ENCODE measurements around the gene CADM4.
"Not testable (repeated sequence)": the region's sequence is repeated elsewhere in the genome, so short reads cannot be mapped to it uniquely, and the experiment has no call there.

CADM4 gene

DNA sequence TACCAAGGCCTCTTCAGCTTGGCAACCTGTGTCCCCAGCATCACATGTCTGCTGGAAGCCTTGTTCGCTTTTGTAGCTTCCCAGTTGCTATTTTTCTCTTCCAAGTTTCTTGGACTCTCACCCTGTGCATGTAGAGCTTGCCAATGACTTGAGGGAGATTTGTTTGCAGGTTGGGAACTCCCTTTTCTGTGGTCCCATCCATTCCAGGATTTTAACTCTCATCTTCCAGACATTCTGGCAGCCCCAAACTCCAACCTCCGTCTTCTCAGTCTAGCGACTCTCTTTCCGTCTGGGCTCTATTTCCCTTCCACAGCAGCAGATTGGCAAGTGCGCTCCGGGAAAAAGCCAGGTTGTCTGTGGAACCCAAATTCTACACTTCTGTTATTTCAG lies 21.3 kb upstream of the CADM4 start:
- DNase-seq, result no peak

DNA sequence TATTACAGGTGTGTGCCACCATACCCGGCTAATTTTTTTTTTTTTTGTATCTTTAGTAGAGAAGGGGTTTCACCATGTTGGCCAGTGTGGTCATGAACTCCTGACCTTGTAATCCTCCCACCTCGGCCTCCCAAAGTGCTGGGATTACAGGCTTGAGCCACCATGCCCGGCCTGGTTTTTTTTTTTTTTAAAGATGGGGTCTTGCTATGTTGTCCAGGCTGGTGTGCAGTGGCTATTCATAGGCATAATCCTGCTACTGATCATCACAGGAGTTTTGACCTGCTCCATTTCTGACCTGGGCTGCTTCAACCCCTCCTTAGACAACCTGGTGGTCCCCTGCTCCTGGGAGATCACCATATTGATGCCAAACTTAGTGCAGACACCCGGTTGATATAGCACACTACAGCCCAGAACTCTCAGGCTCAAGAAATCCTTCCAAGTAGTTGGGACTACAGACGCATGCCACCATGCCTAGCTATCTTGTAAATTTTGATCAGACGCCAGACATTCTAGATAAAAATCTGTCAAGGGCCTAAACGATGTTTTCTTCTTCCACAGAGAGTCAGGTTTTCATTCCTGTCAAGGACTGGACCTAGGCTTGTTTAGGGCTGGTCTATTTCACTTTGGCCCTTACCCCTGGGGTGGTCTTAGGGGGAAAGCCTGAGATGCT lies 20.8 kb upstream of the CADM4 start:
- DNase-seq, result no peak

DNA sequence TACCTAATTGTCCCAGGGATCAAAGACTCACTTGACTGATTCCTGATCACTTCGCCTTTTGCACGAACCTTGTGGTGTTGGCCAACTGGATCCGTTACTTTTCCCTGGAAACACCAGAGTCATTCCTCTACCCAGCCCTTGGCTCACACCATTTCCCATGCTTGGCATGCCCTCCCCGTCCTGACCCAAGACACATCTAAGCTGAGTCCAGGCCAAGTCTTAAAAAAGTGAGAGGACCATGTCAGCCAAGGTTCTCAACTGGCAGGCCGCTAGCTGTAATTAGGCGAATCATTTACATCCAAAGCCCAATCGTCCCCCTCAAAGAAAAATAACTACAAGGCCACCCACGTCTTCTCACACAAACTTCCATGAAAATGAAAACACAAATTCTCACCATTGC lies 18.8 kb upstream of the CADM4 start:
- DNase-seq, result no peak

DNA sequence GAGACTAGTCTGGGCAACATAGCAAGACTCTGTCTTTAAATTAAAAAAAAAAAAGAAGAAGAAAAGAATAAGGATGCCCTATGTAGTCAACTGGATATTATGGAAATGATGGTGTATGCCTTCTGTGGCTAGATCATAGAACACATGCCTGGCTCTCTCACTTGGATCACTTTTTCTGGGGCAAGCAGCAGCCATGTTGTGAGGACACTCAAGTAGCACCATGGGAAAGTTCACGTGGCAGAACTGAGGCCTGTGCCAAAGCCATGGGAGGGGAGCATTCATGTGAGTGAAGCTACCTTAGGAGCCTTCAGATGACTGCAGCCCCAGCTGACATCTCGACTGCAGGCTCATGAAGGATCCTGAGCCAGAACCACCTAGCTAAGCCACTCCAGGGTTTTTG lies 18.4 kb upstream of the CADM4 start:
- no peak for DNase-seq

DNA sequence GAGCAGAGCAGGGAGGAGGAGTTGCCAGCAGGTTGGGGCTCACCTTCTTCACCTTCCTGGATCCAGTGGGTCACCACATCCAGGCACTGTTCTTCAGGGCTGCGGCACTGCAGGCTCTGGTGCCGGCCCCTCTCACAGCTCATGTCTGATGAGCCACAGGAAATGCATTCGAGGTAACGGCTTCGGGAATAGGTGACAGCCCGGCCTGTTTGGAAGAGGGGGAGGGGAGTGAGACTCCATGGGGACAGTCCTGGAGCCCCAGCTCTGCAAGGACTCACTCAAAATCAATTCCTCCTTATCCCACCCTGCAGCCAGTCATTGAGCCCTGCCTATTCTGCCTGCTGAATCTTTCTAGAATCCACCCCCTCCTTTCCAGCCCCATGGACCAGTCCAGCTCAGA lies 16.8 kb upstream of the CADM4 start:
- no peak for DNase-seq

DNA sequence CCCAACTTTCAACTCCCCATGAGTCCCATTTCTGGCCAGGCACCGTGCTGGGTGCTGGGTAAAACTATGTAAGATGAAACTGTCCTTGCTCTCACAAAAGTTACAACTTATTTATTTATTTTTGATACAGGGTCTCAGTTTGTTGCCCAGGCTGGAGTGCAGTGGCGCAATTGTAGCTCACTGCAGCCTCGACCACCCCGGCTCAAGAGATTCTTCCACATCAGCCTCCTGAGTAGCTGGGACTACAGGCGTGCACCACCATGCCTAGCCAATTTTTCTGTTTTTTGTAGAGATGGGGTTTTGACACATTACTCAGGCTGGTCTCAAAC lies 12.9 kb upstream of the CADM4 start:
- DNase-seq, result no peak

DNA sequence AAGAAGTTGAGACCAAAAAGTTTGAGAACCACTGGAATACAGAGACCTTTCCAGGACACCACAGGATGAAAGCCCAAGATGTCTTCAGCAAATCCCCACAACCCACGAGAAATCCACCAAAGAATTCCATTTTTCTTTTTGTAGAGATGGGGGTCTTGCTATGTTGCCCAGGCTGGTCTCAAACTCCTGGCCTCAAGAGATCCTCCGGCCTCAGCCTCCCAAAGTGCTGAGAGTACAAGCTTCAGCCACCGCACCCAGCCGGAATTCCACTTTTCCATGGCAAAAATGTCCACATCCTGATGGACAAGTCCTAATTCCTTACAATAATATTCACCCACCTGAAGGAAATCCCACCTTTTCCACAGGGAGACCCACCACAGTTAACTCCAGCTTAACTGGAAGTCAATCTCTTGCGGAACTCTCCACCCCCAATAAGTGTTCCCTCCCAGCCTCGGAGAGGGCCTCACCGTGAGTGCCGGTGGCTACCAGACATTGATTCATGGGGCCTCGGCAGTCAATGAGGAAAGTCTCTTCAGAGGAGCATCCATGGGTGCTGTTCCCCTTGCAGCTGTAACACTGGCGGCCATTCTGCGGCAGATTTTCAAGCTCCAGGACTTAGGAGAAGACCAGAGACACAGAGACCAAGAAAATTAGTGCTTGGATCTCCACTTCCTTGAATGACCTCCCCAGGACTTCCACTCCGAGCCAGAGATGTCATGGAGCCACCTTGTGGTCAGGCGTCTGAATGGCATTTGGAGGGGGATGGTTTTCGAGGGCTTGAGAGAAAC lies 12.3 kb upstream of the CADM4 start:
- DNase-seq, result no peak

DNA sequence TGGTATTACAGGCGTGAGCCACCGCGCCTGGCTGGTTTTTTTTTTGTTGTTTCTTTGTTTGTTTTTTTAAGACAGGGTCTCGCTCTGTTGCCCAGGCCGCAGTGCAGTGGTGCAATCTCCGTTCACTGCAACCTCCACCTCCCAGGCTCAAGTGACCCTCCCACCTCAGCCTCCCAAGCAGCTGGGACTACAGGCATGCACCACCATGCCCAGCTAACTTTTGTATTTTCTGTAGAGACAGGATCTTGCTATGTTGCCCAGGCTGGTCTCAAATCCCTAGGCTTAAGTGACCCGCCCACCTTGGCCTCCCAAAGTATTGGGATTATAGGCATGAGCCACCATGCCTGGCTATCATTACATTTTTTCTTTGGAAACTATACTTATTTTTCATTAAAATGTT lies 10.6 kb upstream of the CADM4 start:
- not testable (repeated sequence) for DNase-seq

DNA sequence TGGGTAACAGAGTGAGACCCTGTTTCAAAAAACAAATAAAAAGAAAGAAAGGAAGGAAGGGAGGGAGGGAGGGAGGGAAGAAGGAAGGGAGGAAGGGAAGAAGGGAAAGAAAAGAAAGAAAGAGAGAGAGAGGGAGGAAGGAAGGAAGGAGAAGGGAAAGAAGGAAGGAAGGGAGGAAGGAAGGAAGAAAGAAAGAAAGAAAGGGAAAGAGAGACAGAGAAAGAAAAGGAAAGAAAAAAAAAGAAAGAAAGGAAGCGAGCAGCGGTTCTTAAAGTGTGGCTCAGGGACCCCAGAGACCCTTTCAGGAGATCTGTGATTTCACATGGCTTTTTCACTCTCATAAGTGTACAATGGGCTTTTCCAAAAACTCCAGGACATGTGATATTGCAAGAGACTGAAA lies 9.9 kb upstream of the CADM4 start:
- no peak for DNase-seq

DNA sequence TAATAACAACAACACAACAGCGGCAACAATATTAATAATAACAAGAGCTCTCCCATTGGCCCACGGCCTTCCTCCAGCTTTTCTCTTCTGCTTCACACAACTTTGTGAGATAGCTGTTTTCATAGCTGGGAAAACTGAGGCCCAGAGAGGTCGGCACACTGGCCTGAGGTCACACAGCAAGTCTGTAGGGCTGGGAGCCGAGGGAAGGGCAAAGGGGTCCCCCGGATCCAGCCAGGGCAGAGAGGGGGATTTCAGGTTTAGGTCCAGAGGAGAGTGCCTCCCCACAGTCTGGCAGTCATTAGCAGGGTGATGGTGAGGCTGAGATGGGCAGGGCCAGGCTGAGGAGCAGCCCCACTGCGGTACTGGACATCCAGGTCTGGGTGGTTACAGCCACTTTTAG lies 9.0 kb upstream of the CADM4 start:
- no peak for DNase-seq

DNA sequence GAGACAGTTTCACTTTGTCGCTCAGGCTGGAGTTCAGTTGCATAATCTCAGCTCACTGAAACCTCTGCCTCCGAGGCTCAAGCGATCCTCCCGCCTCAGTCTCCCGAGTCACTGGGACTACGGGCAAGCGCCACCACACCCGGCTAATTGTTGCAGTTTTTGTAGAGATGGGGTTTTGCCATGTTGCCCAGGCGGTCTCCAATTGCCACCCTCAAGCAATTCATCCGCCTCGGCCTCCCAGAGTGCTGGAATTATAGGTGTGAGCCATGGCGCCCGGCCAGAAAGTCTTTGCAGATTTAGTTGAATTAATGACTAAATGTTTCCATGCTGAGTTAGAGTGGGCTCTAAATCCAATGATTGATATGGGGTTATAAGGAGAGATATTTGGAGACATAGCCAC lies 4.5 kb upstream of the CADM4 start:
- peak; percentile 47 for DNase-seq

DNA sequence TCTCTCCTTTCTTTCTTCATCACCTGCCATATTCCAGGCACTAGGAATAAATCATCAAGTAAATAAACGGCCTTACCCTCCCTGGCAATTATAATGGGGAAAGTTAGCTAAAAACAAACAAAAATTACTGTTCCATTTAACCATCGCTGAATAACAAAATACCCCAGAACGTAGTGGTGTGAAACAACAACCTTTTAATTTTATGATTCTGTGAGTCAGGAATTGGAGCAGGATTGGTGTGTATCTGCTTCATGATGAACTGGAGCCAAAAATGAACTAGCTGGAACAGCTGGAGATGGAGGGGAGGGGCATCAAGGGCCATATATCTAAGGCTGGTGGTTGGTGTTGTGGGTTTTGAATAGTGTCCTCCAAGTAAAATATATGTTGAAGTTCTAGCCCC lies 3.7 kb upstream of the CADM4 start:
- no peak for DNase-seq

DNA sequence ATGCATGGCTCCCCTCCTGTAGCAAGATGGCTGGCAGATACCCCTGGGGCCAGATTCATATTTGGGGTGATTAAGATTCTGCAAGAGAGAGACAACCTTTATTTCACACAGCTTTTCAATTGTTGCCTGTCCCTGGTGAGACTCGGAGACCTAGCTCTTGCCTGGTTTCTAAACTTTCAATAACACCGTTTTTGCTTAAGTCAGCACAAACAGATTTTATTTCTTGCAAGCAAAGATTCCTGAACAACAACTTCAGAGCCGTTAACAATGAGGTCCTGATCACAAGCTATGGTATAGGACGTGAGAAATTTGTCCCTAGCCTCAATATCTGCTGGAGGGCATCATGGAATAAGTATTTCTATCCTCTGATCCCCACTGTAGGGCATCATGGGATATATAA lies 2.9 kb upstream of the CADM4 start:
- DNase-seq, result no peak

DNA sequence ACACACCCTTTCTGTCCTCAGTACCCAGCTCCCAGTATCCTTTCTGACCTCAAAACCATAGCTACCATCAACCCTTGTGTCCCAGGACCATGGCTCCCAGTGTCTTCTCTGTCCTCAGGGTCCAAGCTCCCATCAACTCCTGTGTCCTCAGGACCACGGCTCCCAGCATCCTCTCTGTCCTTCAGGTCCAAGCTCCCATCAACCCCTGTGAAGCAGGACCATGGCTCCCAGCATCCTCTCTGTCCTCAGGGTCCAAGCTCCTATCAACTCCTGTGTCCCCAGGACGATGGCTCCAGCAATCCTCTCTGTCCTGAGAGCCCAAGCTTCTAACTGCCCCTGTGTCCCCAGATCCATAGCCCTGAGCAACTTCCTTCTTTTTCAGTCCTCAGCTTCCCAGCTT lies 1.7 kb upstream of the CADM4 start:
- DNase-seq, result no peak

DNA sequence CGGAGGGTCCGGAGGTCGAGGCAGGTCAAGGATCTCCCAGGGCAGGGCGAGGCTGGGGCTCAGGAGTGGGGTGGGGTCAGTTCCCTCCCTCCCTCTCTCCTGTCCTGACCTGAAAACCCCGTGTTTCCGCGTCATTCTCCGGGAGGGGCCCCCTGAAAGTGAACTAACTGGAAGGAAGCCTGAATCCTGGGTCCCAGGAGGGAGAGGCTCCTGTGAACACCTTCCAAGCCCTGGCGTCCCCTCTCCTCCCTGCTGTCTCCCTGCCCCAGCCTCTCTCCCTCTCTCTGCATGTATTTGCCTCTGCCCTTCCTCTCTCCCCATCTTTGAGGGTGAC lies 741 bp upstream of the CADM4 start:
- DNase-seq, result no peak

DNA sequence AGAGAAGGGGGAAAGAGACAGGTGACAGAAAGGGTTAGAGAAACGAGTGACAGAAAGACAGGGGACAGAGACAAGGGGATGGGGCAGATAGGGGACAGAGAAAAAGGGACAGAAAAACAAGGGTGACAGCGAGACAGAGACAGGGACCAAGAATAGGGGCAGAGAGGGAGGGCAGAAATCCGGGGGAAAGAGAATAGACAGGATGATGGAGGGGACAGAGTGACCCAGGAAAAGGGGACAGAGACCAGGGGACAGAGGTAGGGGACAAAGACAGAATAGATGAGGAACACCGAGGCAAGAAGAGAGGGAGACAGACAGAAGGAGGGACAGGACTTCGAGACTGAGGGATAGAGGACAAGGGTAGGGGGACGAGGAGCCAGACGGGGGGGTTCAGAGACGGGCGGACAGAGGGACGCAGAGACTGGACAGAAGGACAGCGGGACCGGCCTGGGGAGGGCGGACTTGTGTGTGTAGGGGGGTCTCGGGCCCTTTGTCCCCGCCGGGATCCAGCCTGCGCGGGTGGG lies 593 bp downstream of the CADM4 start:
- DNase-seq, result no peak

DNA sequence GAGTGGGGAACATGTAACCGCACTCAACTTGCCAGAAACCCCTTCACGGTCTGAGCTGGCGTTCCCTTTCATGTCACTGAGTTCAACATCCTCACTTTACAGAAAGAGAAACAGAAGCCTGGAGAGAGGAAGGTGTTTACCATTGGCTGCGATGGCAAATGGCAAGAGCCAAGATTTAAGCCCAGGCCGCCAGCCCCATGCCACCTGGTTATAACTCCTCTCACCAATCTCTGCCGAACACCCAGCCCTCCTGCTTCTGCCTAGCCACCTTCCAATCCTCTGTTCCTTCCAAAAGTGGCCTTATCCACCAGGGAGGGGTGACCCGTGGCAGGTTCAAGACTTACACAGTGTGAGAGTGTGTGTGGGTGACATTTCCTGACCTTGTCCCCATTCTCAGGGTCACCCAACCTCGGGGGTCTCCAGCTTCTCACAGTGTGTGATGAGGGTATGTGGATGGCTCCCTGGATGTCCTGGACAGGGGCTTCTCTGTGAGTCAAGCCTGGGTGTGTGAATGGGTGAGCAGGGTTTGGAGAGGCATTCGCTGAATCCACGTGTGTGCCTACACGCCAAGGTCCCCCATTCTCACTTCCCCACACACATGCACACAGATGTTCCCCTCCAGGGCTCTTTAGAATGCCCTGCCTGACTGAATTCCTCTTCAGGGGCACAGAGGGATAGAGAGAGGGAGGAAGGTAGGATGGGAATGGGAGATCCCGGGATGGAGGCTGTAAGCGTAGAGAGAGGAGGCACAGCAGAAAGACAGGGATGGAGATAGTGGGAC lies 1.2 kb downstream of the CADM4 start:
- no peak for DNase-seq

DNA sequence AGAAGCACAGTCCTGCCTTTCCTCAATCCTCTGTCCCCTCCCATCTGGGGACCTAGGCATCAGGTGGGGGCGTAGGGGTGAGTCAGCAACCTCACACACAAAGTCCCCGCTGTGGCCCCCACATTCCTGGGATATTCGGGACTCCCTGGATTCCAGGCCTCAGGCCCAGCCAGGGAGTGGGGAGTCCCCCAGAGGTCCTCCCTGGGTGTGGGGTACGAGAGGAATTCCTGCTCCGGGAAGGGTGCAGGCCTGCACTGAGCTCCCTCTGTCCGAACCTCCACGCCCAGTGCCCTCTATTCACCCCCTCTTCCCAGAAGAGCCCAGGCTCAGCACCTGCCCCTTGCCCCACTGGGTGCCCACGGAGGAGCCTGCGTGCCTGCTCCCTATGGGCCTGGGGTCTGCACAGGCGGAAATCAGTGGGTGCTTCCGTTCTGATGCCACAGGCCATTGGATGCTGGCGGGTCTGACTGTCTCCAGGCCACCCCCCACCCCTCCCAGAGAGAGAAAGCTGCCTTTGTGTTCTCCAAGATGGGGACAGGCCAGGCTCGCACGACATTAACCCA lies 3.4 kb downstream of the CADM4 start:
- no peak for DNase-seq

DNA sequence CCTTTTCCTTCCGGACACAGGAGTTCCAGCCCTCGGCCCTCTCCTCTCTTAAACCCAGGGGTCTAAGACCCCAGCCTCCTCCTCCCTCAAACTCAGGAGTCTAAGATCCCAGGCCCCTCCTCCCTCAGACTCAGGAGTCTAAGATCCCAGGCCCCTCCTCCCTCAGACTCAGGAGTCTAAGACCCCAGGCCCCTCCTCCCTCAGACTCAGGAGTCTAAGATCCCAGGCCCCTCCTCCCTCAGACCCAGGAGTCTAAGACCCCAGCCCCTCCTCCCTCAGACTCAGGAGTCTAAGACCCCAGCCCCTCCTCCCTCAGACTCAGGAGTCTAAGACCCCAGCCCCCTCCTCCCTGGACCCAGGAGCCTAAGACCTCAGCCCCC lies 4.1 kb downstream of the CADM4 start:
- not testable (repeated sequence) for DNase-seq

DNA sequence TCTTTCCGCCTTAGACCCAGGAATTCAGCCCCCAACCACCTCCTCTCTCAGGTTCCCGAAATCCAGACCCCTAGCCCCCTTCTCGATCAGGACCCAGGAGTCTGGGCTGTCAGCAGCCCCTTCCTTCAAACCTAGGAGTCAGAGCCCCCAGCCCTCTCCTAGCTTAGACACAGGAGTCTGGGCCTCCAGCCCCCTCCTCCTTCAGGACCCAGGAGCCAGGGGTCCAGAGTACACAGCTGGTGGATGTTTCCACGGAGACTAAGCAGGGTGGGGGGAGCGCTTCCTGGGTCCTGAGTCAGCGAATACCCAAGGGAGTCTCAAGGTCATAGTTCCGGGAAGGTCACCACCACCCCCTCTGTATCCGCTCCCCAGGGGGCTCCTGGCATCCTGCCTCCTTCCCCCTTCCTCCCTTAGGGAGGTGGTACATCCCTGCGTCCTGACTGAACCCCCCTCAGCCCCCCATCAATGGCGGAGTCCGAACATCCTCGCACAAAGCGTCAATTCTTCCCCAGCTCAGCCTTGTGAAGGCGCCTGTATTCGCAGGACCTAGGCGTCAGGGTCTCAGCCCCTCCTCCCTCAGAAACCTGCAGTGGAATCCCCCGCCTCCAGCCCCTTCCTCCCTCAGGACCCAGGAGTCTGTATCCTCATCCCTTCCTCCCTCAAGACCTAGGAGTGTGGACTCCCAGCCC lies 4.6 kb downstream of the CADM4 start:
- DNase-seq, result no peak

DNA sequence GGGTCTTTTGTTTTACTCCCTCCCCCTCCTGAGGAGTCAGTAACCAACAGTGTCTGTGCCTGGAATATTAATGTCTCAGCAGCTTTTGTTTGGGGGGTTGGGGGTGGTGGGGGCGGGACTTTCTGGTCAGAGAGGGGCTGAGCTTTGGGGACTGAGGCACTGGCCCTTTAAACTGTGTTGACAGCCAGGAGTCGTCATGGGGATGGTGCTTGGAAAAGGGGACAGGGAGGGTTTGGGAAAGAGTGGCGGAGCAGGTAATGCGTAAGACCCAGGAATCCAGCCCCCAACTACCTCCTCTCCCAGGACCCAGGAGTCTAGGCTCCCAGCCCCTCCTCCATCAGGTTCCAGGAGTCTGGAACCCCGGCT lies 5.2 kb downstream of the CADM4 start:
- no peak for DNase-seq

DNA sequence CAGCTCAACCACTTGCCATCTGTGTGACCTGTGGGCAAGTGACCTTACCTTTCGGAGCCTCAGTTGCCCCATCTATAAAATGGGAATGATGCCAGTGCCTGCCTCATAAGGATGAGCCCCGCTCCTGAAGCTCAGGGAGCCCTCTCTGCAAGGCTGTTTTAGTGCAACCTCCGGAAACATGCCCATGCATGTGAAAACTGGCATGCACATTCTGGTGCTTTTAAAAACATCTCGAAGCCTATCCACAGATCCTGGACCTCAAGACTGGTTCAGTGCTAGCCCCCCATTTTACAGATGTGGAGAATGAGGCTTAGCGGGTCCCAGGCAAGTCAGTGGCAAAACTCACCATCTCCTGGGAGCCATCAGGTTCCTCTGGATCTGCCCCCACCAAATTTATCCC lies 5.6 kb downstream of the CADM4 start:
- no peak for DNase-seq

DNA sequence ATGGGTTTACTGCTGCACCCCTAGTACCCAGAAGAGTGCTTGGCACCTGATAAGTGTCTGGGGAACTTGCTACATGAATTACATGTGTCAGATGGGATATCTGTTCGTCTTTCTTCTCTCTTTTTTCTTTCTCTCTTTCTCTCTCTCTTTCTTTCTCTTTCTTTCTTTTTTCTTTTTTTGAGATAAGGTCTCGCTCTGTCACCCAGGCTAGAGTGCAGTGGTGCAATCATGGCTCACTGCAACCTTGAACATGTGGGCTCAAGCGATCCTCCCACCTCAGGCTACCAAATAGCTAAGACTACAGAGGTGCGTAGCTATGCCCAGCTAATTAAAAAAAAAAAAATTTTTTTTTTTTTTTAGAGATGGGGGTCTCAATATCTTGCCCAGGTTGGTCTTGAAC lies 6.1 kb downstream of the CADM4 start:
- no peak for DNase-seq

All from inflammatory macrophage treated with lipopolysaccharide for 4 hours (primary cell).